HG03342 (cell line): Measurements from ENCODE around the gene ASB13.

Source experiments
- ATAC-seq: cut with Tn5 transposase; IDR thresholded peaks from one replicate; pipeline ENCODE4 v1.9.1; 2021; ENCODE audit warnings: mild to moderate bottlenecking, moderate library complexity; ENCODE audit not compliant: unreplicated experiment

ASB13 gene

GRCh38 chr10:5591336-5591824, 75.0 kb downstream of the ASB13 start:
- ATAC-seq, result no peak

GRCh38 chr10:5590816-5591215, 75.6 kb downstream of the ASB13 start:
- no peak for ATAC-seq

- no peak for ATAC-seq
Observed at GRCh38 chr10:5589661-5590511, 76.5 kb downstream of the ASB13 start.

- no peak for ATAC-seq
Observed at GRCh38 chr10:5589011-5589660, 77.3 kb downstream of the ASB13 start.
